ENCODE data around the gene SNX25. TPM values are rescaled to one million over a fixed set of nuclear protein-coding genes. Genes with fewer than 3 reads are reported as not detected.

Gene SNX25
- total RNA-seq, 4 donors from 2014 or later: 36.9 to 71.3 (median 42.7) TPM

- intact Hi-C loops (cut with DNase I): no loop called here
These were observed 15.2 kb downstream of the SNX25 start for GRCh38 chr4:185224597-185224996.

GRCh38 chr4:185225940-185226339 is 16.5 kb downstream of the SNX25 start:
- H3K4me3 ChIP-seq (replicated peaks in 1 of 3): no peak overlapping the region
- H3K27ac ChIP-seq: peak overlapping the region in 1 of 3 donors; percentile 13
- H3K9me3 ChIP-seq: no peaks in the 10 kb centered on the region
- WGBS, 2 donors: 79 to 80% methylated on average over 6 of the region's 6 CpGs
- intact Hi-C loops (cut with DNase I): no loop called here
- no peak for TF ChIP-seq POLR2A (IDR thresholded peaks at IDR 0.05)
- TF ChIP-seq CTCF (IDR thresholded peaks at IDR 0.05): no peak
- H3K4me1 ChIP-seq: peaks cover 28 to 49% of the 10 kb centered on the region in 2 donors
- H3K36me3 ChIP-seq: no peaks in the 10 kb centered on the region
- DNase-seq: peak; percentile 34 to 55
- H3K27me3 ChIP-seq: no peaks in the 10 kb centered on the region

More at GRCh38 chr4:185224597-185224996, 15.2 kb downstream of the SNX25 start:
- peaks cover 35 to 53% of the 10 kb centered on the region in 2 donors for H3K4me1 ChIP-seq
- H3K4me3 ChIP-seq (replicated peaks in 1 of 3): no peak overlapping the region
- TF ChIP-seq POLR2A (IDR thresholded peaks at IDR 0.05) (no peak), CTCF (IDR thresholded peaks at IDR 0.05) (peak in 2 of 6 experiments; percentile 15 to 17)
- H3K36me3 ChIP-seq: no peaks in the 10 kb centered on the region
- H3K27me3 ChIP-seq: no peaks in the 10 kb centered on the region
- H3K27ac ChIP-seq: no peak overlapping the region
- no peaks in the 10 kb centered on the region for H3K9me3 ChIP-seq
- DNase-seq: no peak

- Histone ChIP-seq H3K27me3 (no peaks in the 10 kb centered on the region), H3K27ac (peak overlapping the region in 2 of 3 donors; percentile 13 to 27), H3K36me3 (no peaks in the 10 kb centered on the region), H3K4me3 (replicated peaks in 1 of 3) (no peak overlapping the region), H3K9me3 (no peaks in the 10 kb centered on the region), H3K4me1 (peaks cover 22 to 41% of the 10 kb centered on the region in 2 donors)
- 19 to 33% methylated on average over 4 of the region's 4 CpGs for whole genome bisulfite sequencing, 2 donors
- DNase-seq: peak; percentile 43 to 47
- TF ChIP-seq POLR2A (IDR thresholded peaks at IDR 0.05) (no peak), CTCF (IDR thresholded peaks at IDR 0.05) (peak in 4 of 6 experiments; percentile 17 to 50 (median 40))
- intact Hi-C loops (cut with DNase I): no loop called here
These were observed 17.7 kb downstream of the SNX25 start for GRCh38 chr4:185227131-185227551.

GRCh38 chr4:185227713-185228278 is 18.4 kb downstream of the SNX25 start:
- H3K27me3 ChIP-seq: no peaks in the 10 kb centered on the region
- intact Hi-C loops (cut with DNase I): no loop called here
- DNase-seq: no peak
- H3K36me3 ChIP-seq: no peaks in the 10 kb centered on the region
- H3K4me1 ChIP-seq: peaks cover 22 to 41% of the 10 kb centered on the region in 2 donors
- H3K27ac ChIP-seq: peak overlapping the region in 1 of 3 donors; percentile 27
- TF ChIP-seq CTCF (IDR thresholded peaks at IDR 0.05) (no peak), POLR2A (IDR thresholded peaks at IDR 0.05) (no peak)
- H3K9me3 ChIP-seq: no peaks in the 10 kb centered on the region
- no peak overlapping the region for H3K4me3 ChIP-seq (replicated peaks in 1 of 3)
- WGBS, 2 donors: 80 to 86% methylated on average over 9 of the region's 9 CpGs

GRCh38 chr4:185229021-185229818 is 19.8 kb downstream of the SNX25 start:
- TF ChIP-seq CTCF (IDR thresholded peaks at IDR 0.05): no peak
- TF ChIP-seq POLR2A (IDR thresholded peaks at IDR 0.05): no peak
- intact Hi-C loops (cut with DNase I): no loop called here
- H3K27ac ChIP-seq: no peak overlapping the region
- DNase-seq: no peak
- no peaks in the 10 kb centered on the region for H3K9me3 ChIP-seq
- H3K4me1 ChIP-seq: peaks cover 22 to 41% of the 10 kb centered on the region in 2 donors
- WGBS, 2 donors: 87 to 88% methylated on average over 19 of the region's 19 CpGs
- no peaks in the 10 kb centered on the region for H3K36me3 ChIP-seq
- no peak overlapping the region for H3K4me3 ChIP-seq (replicated peaks in 1 of 3)
- no peaks in the 10 kb centered on the region for H3K27me3 ChIP-seq
